DND-41 (cell line): ENCODE measurements around the gene L3MBTL4.

Source experiments
- EZH2 ChIP-seq: IDR thresholded peaks from 3 replicates; pipeline ENCODE4 v1.6.1; 2012; ENCODE audit warnings: borderline replicate concordance, low read depth, mild to moderate bottlenecking, moderate library complexity, low read length, inconsistent platforms; ENCODE audit not compliant: severe bottlenecking
- TF ChIP-seq, protein P1 (sequence below): IDR thresholded peaks from 2 replicates; pipeline ENCODE4 v1.5.1; 2012; ENCODE audit warnings: borderline replicate concordance, low read length, moderate library complexity, mild to moderate bottlenecking; ENCODE audit not compliant: poor library complexity, severe bottlenecking; ENCODE audit errors: extremely low read depth

DNA sequence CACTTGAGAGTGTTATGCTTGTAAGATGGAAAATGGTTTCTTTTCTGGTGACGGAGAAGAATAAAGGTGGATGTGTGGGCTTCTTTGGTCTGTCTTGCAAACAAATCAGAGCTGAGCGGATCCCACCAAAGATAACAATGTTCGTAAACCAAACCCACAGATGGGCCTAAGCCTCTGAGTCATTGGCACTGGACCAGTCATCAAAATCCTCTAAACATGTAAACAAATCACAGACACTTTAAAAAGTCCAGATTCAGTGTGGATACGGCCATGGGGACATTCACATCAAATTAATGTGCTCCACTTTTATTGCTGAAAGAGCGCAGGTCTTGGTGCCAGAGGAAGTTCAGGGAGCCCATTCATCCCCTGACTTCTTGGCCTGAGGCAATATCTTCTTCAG is 458.9 kb downstream of the L3MBTL4 start:
- TF ChIP-seq, protein P1, sequence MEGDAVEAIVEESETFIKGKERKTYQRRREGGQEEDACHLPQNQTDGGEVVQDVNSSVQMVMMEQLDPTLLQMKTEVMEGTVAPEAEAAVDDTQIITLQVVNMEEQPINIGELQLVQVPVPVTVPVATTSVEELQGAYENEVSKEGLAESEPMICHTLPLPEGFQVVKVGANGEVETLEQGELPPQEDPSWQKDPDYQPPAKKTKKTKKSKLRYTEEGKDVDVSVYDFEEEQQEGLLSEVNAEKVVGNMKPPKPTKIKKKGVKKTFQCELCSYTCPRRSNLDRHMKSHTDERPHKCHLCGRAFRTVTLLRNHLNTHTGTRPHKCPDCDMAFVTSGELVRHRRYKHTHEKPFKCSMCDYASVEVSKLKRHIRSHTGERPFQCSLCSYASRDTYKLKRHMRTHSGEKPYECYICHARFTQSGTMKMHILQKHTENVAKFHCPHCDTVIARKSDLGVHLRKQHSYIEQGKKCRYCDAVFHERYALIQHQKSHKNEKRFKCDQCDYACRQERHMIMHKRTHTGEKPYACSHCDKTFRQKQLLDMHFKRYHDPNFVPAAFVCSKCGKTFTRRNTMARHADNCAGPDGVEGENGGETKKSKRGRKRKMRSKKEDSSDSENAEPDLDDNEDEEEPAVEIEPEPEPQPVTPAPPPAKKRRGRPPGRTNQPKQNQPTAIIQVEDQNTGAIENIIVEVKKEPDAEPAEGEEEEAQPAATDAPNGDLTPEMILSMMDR, result no peak
- TF ChIP-seq EZH2, result no peak
